Measurements from ENCODE around the gene PCSK5.

DNA sequence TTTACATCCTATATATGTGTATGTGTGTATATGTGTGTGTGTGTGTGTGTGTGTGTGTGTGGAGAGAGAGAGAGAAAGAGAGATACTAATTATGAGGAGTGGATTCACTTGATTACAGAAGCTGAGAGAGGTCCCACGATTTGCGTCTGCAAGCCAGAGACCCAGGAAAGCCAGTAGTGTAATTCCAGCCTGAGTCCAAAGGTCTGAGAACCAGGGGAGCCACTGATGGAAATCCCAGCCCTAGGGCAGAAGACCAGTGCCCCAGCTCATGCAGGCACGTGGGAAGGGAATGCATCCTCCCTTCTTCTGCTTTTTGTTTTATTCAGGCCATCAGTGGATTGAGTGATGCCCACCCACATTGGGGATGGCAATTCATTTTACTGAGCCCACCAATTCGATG is 74.8 kb downstream of the PCSK5 start:
- TF ChIP-seq, protein P1, sequence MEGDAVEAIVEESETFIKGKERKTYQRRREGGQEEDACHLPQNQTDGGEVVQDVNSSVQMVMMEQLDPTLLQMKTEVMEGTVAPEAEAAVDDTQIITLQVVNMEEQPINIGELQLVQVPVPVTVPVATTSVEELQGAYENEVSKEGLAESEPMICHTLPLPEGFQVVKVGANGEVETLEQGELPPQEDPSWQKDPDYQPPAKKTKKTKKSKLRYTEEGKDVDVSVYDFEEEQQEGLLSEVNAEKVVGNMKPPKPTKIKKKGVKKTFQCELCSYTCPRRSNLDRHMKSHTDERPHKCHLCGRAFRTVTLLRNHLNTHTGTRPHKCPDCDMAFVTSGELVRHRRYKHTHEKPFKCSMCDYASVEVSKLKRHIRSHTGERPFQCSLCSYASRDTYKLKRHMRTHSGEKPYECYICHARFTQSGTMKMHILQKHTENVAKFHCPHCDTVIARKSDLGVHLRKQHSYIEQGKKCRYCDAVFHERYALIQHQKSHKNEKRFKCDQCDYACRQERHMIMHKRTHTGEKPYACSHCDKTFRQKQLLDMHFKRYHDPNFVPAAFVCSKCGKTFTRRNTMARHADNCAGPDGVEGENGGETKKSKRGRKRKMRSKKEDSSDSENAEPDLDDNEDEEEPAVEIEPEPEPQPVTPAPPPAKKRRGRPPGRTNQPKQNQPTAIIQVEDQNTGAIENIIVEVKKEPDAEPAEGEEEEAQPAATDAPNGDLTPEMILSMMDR (IDR thresholded peaks at IDR 0.05) = no peak
- TF ChIP-seq EP300 (IDR thresholded peaks at IDR 0.05) (no peak), POLR2A (IDR thresholded peaks at IDR 0.05; ENCODE audit: low read depth) (no peak)
